HCT116 (cell line): Measurements from ENCODE around the gene LRRC56. TPM values are rescaled to one million over a fixed set of nuclear protein-coding genes. Genes with fewer than 3 reads are reported as not detected.
A peak's percentile ranks its signal among the peaks of the same experiment; 100 is the strongest.

Source experiments
- ATAC-seq: fragments of 200-7000 bp; cut with Tn5 transposase; 2 replicates; pipeline ENCODE4 v1.9.1; 2020; ENCODE audit warnings: mild to moderate bottlenecking, moderate library complexity
- BruUV-seq: library from RNA; stranded (reverse); fragments of 400-500 nt; replicated peaks from 2 replicates; lab custom pipeline; 2021; lab: Mats Ljungman, UMichigan
- CTCF ChIA-PET: fragments of 300-600 bp; sonication (Branson Sonifier 250); formaldehyde crosslinking; loops from one replicate; lab custom pipeline; 2021; ENCODE audit warnings: antibody characterized with exemption; lab: Charles Lee
- POLR2A ChIA-PET: fragments of 300-600, 350-600 bp; sonication (Branson Sonifier 250); formaldehyde crosslinking; loops from one replicate; lab custom pipeline; 2021; ENCODE audit warnings: antibody characterized with exemption; lab: Charles Lee
- RAD21 ChIA-PET, 2 experiments: fragments of 300-600 bp; sonication (Branson Sonifier 250); formaldehyde crosslinking; loops; one replicate each; lab custom pipeline; 2023; ENCODE audit warnings: low total read pairs in 2 of 2; ENCODE audit not compliant: uncharacterized antibody in 2 of 2, unreplicated experiment in 2 of 2, low non-redundant PET in 1 of 2; lab: Charles Lee
- DNase-seq: peaks from one replicate; pipeline ENCODE4 v3.0.0-alpha.2; 2010; ENCODE audit warnings: low read depth, low spot score
- H2AFZ ChIP-seq: fragments of 200-600 bp; shearing (Covaris generic), sonication (generic); 2 replicates; pipeline ENCODE4 v1.6.1; 2017; ENCODE audit warnings: low read depth, mixed run types, mixed read lengths, antibody characterized with exemption, low read length; ENCODE audit not compliant: poor library complexity, severe bottlenecking
- H3K27ac ChIP-seq: 2 replicates; pipeline ENCODE4 v1.5.1; 2012; ENCODE audit warnings: low read depth, low read length
- H3K27me3 ChIP-seq: fragments of 200-600 bp; sonication (generic); 2 replicates; pipeline ENCODE4 v1.6.1; 2016; ENCODE audit warnings: mixed run types, low read length, mixed read lengths; ENCODE audit not compliant: insufficient read depth
- H3K36me3 ChIP-seq, 2 experiments: fragments of 200-500 bp in 1 of 2; fragments of 200-600 bp in 1 of 2; sonication (Bioruptor generic) in 1 of 2; sonication (generic) in 1 of 2; 2 replicates each; pipeline versions ENCODE4 v1.5.1 to v1.6.1; 2014 to 2016; ENCODE audit warnings: low read length in 2 of 2, inconsistent platforms in 1 of 2, mixed read lengths in 1 of 2, mixed run types in 1 of 2; ENCODE audit not compliant: insufficient read depth in 2 of 2, control insufficient read depth in 1 of 2
- H3K4me1 ChIP-seq, 2 experiments: fragments of 200-600 bp in 1 of 2; sonication (generic) in 1 of 2; 2 replicates each; pipeline versions ENCODE4 v1.5.1 to v1.6.1; 2012 to 2017; ENCODE audit warnings: low read length in 2 of 2, inconsistent platforms in 1 of 2, mild to moderate bottlenecking in 1 of 2, mixed read lengths in 1 of 2, mixed run types in 1 of 2, moderate library complexity in 1 of 2; ENCODE audit not compliant: insufficient read depth in 2 of 2, control insufficient read depth in 1 of 2
- H3K4me2 ChIP-seq: fragments of 200-600 bp; sonication (generic); 2 replicates; pipeline ENCODE4 v1.6.1; 2017; ENCODE audit warnings: mixed run types, low read length, mixed read lengths
- H3K4me3 ChIP-seq, 2 experiments: fragments of 200-600 bp in 1 of 2; sonication (generic) in 1 of 2; replicated peaks in 1 of 2; 2 replicates each; pipeline ENCODE4 v1.5.1; 2011 to 2016; ENCODE audit warnings: low read length in 2 of 2, control low read depth in 1 of 2, low read depth in 1 of 2, mild to moderate bottlenecking in 1 of 2, mixed read lengths in 1 of 2, mixed run types in 1 of 2
- H3K79me2 ChIP-seq: fragments of 200-600 bp; sonication (generic); 2 replicates; pipeline ENCODE4 v1.6.1; 2017; ENCODE audit warnings: mild to moderate bottlenecking, mixed run types, low read length, moderate library complexity, mixed read lengths; ENCODE audit not compliant: insufficient read depth
- H3K9ac ChIP-seq: fragments of 200-600 bp; sonication (generic); 2 replicates; pipeline ENCODE4 v1.6.1; 2016; ENCODE audit warnings: low read length, mixed read lengths
- H3K9me2 ChIP-seq: fragments of 200-600 bp; sonication (generic), shearing (Covaris generic); 2 replicates; pipeline ENCODE4 v1.6.1; 2017; ENCODE audit warnings: mixed run types, mild to moderate bottlenecking, moderate library complexity; ENCODE audit not compliant: insufficient read depth
- H3K9me3 ChIP-seq, 2 experiments: fragments of 200-500 bp in 1 of 2; fragments of 200-600 bp in 1 of 2; sonication (Bioruptor generic) in 1 of 2; sonication (generic) in 1 of 2; 2 replicates each; pipeline ENCODE4 v1.6.1; 2014 to 2017; ENCODE audit warnings: low read length in 2 of 2, mixed read lengths in 2 of 2, inconsistent platforms in 1 of 2, low read depth in 1 of 2, mild to moderate bottlenecking in 1 of 2, mixed run types in 1 of 2, moderate library complexity in 1 of 2; ENCODE audit not compliant: control insufficient read depth in 1 of 2, insufficient read depth in 1 of 2
- H4K20me1 ChIP-seq: fragments of 200-600 bp; sonication (generic), shearing (Covaris generic); 2 replicates; pipeline ENCODE4 v1.6.1; 2017; ENCODE audit warnings: mixed run types, mild to moderate bottlenecking, moderate library complexity; ENCODE audit not compliant: insufficient read depth
- CEBPB ChIP-seq: IDR thresholded peaks from 2 replicates; pipeline ENCODE4 v1.6.1; 2012; ENCODE audit warnings: low read depth
- EGR1 ChIP-seq: IDR thresholded peaks from 2 replicates; pipeline ENCODE4 v1.6.1; 2012; ENCODE audit warnings: low read depth
- ELF1 ChIP-seq: IDR thresholded peaks from 2 replicates; pipeline ENCODE4 v1.6.1; 2012; ENCODE audit warnings: low read depth, borderline replicate concordance
- EZH2phosphoT487 ChIP-seq: fragments of 200-600 bp; IDR thresholded peaks from 2 replicates; pipeline ENCODE4 v1.6.1; 2018; ENCODE audit warnings: antibody characterized with exemption, borderline replicate concordance
- FOSL1 ChIP-seq: IDR thresholded peaks from 2 replicates; pipeline ENCODE4 v1.6.1; 2012; ENCODE audit warnings: low read depth
- POLR2A ChIP-seq: IDR thresholded peaks from 2 replicates; pipeline ENCODE4 v1.7.0; 2011; ENCODE audit warnings: borderline replicate concordance; ENCODE audit not compliant: insufficient read depth, insufficient read length; ENCODE audit errors: extremely low read depth
- POLR2AphosphoS5 ChIP-seq: IDR thresholded peaks from 2 replicates; pipeline ENCODE4 v1.6.1; 2011; ENCODE audit warnings: mild to moderate bottlenecking, low read depth, low read length, moderate library complexity
- REST ChIP-seq: IDR thresholded peaks from 2 replicates; pipeline ENCODE4 v1.6.1; 2012; ENCODE audit warnings: low read depth
- ZNF274 ChIP-seq: fragments of 200-500 bp; sonication (Bioruptor generic); IDR thresholded peaks from 2 replicates; pipeline ENCODE4 v1.6.1; 2014; ENCODE audit warnings: mild to moderate bottlenecking, low read depth, low read length, inconsistent platforms
- intact Hi-C: fragments of 100-400 bp; cut with micrococcal nuclease; formaldehyde crosslinking; loops from 2 replicates; pipeline ENCODE4 v1.10.0; 2022
- total RNA-seq: library from RNA; stranded (reverse); gene quantifications from one replicate; pipeline ENCODE4 v1.2.1, GENCODE V29; 2021; ENCODE audit not compliant: unreplicated experiment

Gene LRRC56
- total RNA-seq, 1 experiment from 2014 or later: 9.1 TPM

- Histone ChIP-seq H4K20me1 (no peaks in the 10 kb centered on the region; the same call in 1 of the 2 replicates), H2AFZ (no peak overlapping the region), H3K4me2 (no peak overlapping the region), H3K9me3 (no peaks in the 10 kb centered on the region), H3K9me2 (no peaks in the 10 kb centered on the region), H3K4me3 (no peak overlapping the region), H3K36me3 (peaks cover 35 to 46% of the 10 kb centered on the region in 2 experiments), H3K9ac (no peak overlapping the region), H3K27me3 (no peaks in the 10 kb centered on the region), H3K27ac (no peak overlapping the region), H3K79me2 (peaks cover 93% of the 10 kb centered on the region), H3K4me1 (no peaks in the 10 kb centered on the region)
- DNase-seq (no peak), ATAC-seq (peak; percentile 21; the same call in 1 of the 2 replicates)
- RAD21 ChIA-PET: no interaction called here
- intact Hi-C loops: no loop called here
- CTCF ChIA-PET: no interaction called here
- no TSS peak for BruUV-seq
- TF ChIP-seq POLR2AphosphoS5 (no peak), REST (no peak), CEBPB (no peak), EZH2phosphoT487 (no peak), ZNF274 (no peak), EGR1 (no peak), ELF1 (no peak), FOSL1 (no peak), POLR2A (no peak)
- POLR2A ChIA-PET: no interaction called here
Observed at GRCh38 chr11:584287-584686, 47.0 kb downstream of the LRRC56 start.
